GM21529 (cell line): ENCODE data around the gene PLK3.
A peak's percentile ranks its signal among the peaks of the same experiment; 100 is the strongest.
"Not testable (repeated sequence)": the region's sequence is repeated elsewhere in the genome, so short reads cannot be mapped to it uniquely, and the experiment has no call there.

Experiments
- ATAC-seq: cut with Tn5 transposase; IDR thresholded peaks from one replicate; pipeline ENCODE4 v1.9.1; 2021; ENCODE audit not compliant: unreplicated experiment

Gene PLK3

GRCh38 chr1:44808063-44808937 lies 8.1 kb downstream of the PLK3 start, which contains the start of gene BTBD19:
Gene BTBD19 (plus strand): TSS chr1:44808523. CDS start chr1:44808821, 298 bp downstream.
- ATAC-seq = peak; percentile 28

GRCh38 chr1:44808938-44809917 lies 9.1 kb downstream of the PLK3 start:
- peak; percentile 60 for ATAC-seq

- no peak for ATAC-seq
These were observed 10.1 kb downstream of the PLK3 start for GRCh38 chr1:44810101-44810761.

GRCh38 chr1:44810762-44811105 lies 10.6 kb downstream of the PLK3 start:
- ATAC-seq = not testable (repeated sequence)

GRCh38 chr1:44811234-44811633 lies 11.1 kb downstream of the PLK3 start:
- no peak for ATAC-seq

GRCh38 chr1:44812822-44813543 lies 12.8 kb downstream of the PLK3 start:
- no peak for ATAC-seq

- ATAC-seq = not testable (repeated sequence)
These were observed 15.7 kb downstream of the PLK3 start for GRCh38 chr1:44815926-44816325.

GRCh38 chr1:44817307-44817706 lies 17.1 kb downstream of the PLK3 start:
- ATAC-seq = no peak

GRCh38 chr1:44817771-44818495 lies 17.8 kb downstream of the PLK3 start:
- no peak for ATAC-seq

GRCh38 chr1:44819196-44819607 lies 19.0 kb downstream of the PLK3 start:
- ATAC-seq = no peak

- peak; percentile 78 for ATAC-seq
These were observed 19.6 kb downstream of the PLK3 start for GRCh38 chr1:44819608-44820327.

GRCh38 chr1:44820328-44821239 lies 20.4 kb downstream of the PLK3 start:
- no peak for ATAC-seq

- no peak for ATAC-seq
These were observed 21.1 kb downstream of the PLK3 start for GRCh38 chr1:44821240-44821715.

- no peak for ATAC-seq
These were observed 22.0 kb downstream of the PLK3 start for GRCh38 chr1:44822131-44822701.

- ATAC-seq = no peak
These were observed 22.8 kb downstream of the PLK3 start for GRCh38 chr1:44822981-44823451.

GRCh38 chr1:44824392-44824791 lies 24.2 kb downstream of the PLK3 start:
- not testable (repeated sequence) for ATAC-seq
